GM19395 (cell line): ENCODE data around the gene HIVEP2.

Experiments
- ATAC-seq: cut with Tn5 transposase; IDR thresholded peaks from one replicate; pipeline ENCODE4 v1.9.1; 2021; ENCODE audit warnings: mild to moderate bottlenecking, moderate library complexity; ENCODE audit not compliant: unreplicated experiment

HIVEP2 gene

GRCh38 chr6:142893088-142893487 is 51.9 kb downstream of the HIVEP2 start:
- ATAC-seq: no peak

DNA sequence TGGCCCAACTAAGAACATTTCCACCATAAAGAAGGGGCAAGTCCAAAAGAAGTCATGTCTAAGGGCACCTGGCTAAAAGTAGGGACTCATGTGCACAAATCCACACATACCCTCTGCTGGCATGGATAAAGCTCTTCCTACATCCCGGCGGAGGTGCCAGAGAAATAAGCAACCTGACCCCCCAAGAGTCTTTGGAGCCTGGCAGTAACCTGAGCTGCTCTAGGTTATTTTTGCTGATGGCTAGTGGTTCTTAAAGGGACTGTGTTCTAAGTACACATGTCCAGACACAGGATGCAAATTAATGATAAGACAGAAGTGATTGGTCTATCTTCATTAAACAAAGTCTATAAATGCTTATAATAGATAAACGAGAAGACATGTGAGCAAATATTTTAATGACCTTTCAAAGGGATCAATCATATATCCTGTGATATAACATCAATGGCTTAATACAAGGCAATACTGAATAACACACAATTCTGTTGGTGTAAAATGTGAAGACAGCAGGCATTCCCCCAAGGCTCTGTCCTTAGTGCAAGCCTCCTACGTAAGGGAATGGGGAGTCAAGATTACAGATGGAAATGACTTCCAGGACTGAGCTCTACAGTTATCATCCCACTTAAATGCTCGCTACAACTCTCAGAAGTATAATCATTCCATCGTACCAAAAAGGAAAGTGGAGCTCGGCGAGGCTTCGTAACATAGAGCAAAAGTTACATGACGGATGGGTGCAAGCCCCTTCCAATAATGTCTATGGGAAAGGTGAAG is 52.5 kb downstream of the HIVEP2 start:
- no peak for ATAC-seq

GRCh38 chr6:142891454-142891853 is 53.5 kb downstream of the HIVEP2 start:
- ATAC-seq: no peak

GRCh38 chr6:142888456-142888855 is 56.5 kb downstream of the HIVEP2 start:
- no peak for ATAC-seq

GRCh38 chr6:142887517-142887916 is 57.5 kb downstream of the HIVEP2 start:
- no peak for ATAC-seq

DNA sequence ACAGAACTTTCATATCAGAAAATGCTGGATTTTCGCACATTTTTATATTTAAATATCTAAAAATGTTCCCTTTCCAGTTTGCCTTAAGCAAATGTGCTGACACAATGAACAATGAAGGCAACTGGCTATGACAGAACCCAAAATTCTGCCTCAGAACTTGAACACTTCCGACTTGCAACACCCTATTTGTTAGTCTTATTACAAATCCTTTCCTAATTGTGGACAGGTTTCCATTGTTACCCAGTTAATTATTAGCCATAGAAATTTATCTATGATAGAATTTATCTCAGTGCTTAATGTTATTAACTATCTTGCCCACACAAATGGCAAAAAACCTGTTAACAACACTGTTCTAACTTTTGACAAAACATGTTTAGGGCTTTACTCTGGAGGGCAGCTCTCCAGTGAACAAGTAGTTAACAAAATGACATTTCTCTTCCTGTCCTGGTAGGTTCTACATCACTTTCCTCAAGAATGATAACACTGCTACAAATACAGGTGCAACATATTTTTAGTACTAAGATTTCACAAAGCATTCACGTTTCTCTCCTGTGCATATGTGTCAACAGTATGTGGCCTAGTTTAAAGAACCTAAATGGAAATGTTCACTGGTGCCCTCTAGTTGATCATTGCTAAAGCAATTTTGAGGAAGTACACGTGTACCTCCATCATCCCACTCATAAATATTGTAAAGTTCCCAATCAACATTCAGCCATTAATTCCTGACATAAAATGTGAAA is 58.4 kb downstream of the HIVEP2 start:
- ATAC-seq: peak; percentile 86

GRCh38 chr6:142885182-142885867 is 59.7 kb downstream of the HIVEP2 start:
- peak; percentile 62 for ATAC-seq

GRCh38 chr6:142884214-142885035 is 60.6 kb downstream of the HIVEP2 start:
- ATAC-seq: no peak

DNA sequence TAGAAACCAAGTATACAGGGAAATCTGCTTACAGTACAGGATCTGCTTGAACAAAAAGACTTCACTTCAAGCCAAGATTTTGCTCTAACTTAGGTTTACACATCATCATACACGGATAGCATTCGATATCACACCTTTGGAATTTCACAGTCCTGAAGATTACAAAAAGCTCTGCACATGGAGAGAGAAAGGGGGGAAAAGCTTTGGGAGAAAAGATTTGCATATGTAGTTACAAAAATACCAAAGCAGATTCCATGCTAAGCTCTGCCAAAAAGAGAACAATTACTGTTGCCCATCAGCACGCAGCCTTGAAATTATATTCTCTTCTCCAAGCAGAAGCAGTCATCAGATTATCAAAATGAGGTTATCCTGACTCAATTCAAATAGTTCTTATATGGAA is 62.0 kb downstream of the HIVEP2 start:
- no peak for ATAC-seq

GRCh38 chr6:142881761-142882160 is 63.2 kb downstream of the HIVEP2 start:
- ATAC-seq: no peak

DNA sequence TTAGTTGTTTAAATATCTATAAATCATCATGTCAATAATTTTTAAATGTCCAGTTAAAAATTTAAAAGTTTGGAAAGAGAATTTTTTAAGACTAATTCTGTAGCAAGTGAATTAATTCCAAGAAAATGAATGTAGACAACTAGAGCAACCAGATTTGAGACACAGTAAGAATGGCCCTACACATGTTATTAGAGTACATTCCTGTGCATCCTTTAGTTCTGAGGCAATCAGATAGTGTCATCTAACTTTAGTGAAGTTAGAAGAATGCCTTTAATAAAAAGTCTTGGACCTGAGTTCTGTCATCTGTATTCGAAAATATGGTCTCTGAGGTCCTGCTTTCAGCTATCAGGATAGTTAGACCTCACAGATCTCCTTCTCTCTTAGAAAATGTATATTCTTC is 63.7 kb downstream of the HIVEP2 start:
- ATAC-seq: no peak

GRCh38 chr6:142880201-142880600 is 64.8 kb downstream of the HIVEP2 start:
- ATAC-seq: no peak

DNA sequence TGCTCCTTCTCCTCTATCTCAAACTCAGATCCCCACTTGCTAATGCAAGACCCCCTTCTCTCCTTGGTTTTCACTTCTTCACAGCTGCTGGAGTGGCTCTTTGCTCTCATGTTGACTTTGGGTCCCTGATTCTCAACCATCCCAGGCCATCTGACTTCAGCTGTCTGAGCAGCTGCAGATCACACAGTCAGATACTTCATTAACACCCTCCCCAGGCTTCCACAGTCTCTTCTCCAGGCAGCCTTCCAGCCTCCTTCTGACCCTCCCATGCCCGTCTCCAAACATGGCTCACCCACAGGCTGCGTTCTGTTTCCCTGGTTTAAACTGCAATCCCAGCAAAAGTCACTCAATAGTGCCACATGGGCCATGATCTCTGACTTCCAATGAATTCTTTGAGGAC is 65.4 kb downstream of the HIVEP2 start:
- ATAC-seq: no peak

GRCh38 chr6:142879076-142879475 is 65.9 kb downstream of the HIVEP2 start:
- no peak for ATAC-seq

GRCh38 chr6:142878407-142878806 is 66.6 kb downstream of the HIVEP2 start:
- ATAC-seq: no peak

DNA sequence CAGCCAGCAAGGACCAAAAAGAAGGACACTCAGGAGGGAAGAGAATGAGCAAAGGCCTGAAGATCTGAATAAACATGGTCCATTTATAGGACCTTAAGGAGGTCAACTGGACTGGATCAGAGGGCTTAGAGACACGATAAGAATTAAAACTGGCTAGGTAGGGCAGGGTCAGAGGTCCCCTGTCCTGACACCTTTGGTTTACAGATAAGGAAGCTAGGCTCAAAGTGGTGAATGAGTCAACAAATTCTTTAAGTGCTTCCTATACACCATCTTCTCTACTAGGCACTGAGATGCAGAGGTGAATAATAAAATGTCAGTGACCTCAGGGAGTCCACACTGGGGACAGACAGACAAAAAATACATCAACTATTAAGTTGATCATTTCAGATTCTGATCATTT is 70.3 kb downstream of the HIVEP2 start:
- ATAC-seq: no peak

DNA sequence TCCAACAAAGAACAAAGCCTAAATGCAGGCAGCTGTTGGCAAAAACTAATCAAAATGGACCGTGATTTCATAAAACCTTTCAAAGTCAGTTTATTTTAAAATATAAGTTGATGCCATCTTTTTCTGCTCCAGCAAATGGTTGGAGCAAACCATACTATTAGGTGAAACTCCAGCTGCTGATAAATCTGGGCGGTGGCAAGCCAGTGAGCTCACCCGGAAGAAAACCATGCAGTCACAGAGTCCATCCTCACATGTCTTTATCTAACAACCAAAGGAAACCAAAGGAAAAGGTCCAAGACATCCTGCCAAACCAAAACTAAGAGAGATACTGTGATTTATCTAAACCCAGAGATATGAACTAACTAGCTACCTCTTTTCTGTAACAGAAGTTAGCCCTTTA is 72.6 kb downstream of the HIVEP2 start:
- ATAC-seq: no peak

GRCh38 chr6:142871910-142872331 is 73.1 kb downstream of the HIVEP2 start:
- ATAC-seq: peak; percentile 89

DNA sequence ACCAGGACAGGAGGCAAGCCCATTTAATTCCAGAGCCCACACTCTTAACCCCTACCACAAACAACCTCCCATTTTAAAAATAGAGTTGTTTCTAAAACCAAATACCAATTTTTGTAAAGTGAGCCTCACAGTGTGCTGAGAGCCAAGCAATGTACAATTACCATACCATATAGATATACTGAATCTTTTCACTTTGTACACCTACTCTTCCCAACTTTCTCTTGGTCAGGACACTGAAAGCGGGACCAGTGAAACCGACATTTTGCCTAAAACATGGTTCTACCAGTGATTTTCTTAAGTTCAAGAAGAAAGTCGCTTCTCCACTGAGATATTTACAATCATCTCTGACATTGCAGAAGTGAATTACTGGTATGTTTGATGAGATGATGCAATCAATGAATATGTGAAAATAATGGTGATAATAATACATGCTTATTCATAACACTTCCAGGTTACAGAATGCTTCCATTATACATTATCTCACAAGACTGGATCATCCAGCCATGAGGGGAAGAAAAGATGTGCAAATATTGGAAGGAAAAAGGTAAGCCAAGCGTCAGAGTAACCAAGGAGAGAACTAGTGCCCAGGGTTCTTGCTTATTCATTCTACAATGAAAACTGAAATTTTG is 74.1 kb downstream of the HIVEP2 start:
- ATAC-seq: no peak

GRCh38 chr6:142868917-142869316 is 76.1 kb downstream of the HIVEP2 start:
- no peak for ATAC-seq
